H1 (cell line): Measurements from ENCODE around the gene CNPY4. TPM values are rescaled to one million over a fixed set of nuclear protein-coding genes. Genes with fewer than 3 reads are reported as not detected.

Experiments used
- CTCF ChIA-PET: fragments of 300-600 bp; sonication (Branson Sonifier 250); formaldehyde crosslinking; loops from one replicate; lab custom pipeline; 2021; ENCODE audit not compliant: partially characterized antibody; lab: Charles Lee
- POLR2A ChIA-PET: fragments of 300-600 bp; sonication (Branson Sonifier 250); formaldehyde crosslinking; loops from one replicate; lab custom pipeline; 2021; ENCODE audit warnings: inconsistent platforms; ENCODE audit not compliant: partially characterized antibody; lab: Charles Lee
- DNase-seq, 2 experiments: peaks; one replicate each; pipeline versions ENCODE4 v3.0.0 to v3.0.0-alpha.2; 2010 to 2022; ENCODE audit warnings: low spot score in 2 of 2, low read depth in 1 of 2, mixed read lengths in 1 of 2
- FAIRE-seq: peaks from 2 replicates; lab custom pipeline; 2011; peaks lifted over from hg19 to GRCh38; lab: Jason Lieb, UNC
- H2AFZ ChIP-seq: 2 replicates; pipeline ENCODE4 v1.8.1; 2012; ENCODE audit warnings: low read length, inconsistent platforms
- H2AK5ac ChIP-seq: 2 replicates; pipeline ENCODE4 v1.6.1; 2013; ENCODE audit warnings: low read depth, low read length
- H2BK120ac ChIP-seq: replicated peaks from 2 replicates; pipeline ENCODE3; 2013; ENCODE audit warnings: low read depth, low read length, inconsistent platforms
- H2BK12ac ChIP-seq: 2 replicates; pipeline ENCODE4 v1.6.1; 2013; ENCODE audit warnings: low read depth, low read length
- H2BK15ac ChIP-seq: 2 replicates; pipeline ENCODE4 v1.6.1; 2013; ENCODE audit warnings: low read length
- H2BK20ac ChIP-seq: 2 replicates; pipeline ENCODE4 v1.6.1; 2013; ENCODE audit warnings: low read length
- H2BK5ac ChIP-seq: 2 replicates; pipeline ENCODE4 v1.6.1; 2013; ENCODE audit warnings: low read depth, low read length
- H3K14ac ChIP-seq: 2 replicates; pipeline ENCODE4 v1.6.1; 2013; ENCODE audit warnings: inconsistent platforms; ENCODE audit not compliant: insufficient read length
- H3K18ac ChIP-seq: 2 replicates; pipeline ENCODE4 v1.6.1; 2013; ENCODE audit warnings: low read length; ENCODE audit errors: extremely low read depth
- H3K23ac ChIP-seq: 2 replicates; pipeline ENCODE4 v1.6.1; 2013; ENCODE audit warnings: inconsistent platforms; ENCODE audit not compliant: insufficient read length
- H3K23me2 ChIP-seq: 2 replicates; pipeline ENCODE4 v1.6.1; 2013; ENCODE audit warnings: low read depth, low read length
- H3K27ac ChIP-seq: 2 replicates; pipeline ENCODE4 v1.6.1; 2011; ENCODE audit warnings: low read depth, low read length, inconsistent platforms
- H3K27me3 ChIP-seq, 4 experiments: replicated peaks in 1 of 4; 1 replicate in 1 of 4; 2 replicates in 3 of 4; pipeline versions ENCODE4 v1.6.1 to v1.8.1; 2011 to 2013; ENCODE audit warnings: low read length in 3 of 4, mild to moderate bottlenecking in 3 of 4, inconsistent platforms in 2 of 4, mixed read lengths in 2 of 4, moderate library complexity in 1 of 4; ENCODE audit not compliant: control insufficient read depth in 3 of 4, insufficient read depth in 3 of 4; ENCODE audit errors: extremely low read depth in 1 of 4
- H3K36me3 ChIP-seq, 4 experiments: 2 replicates each; pipeline versions ENCODE4 v1.6.1 to v1.8.1; 2011 to 2013; ENCODE audit warnings: mild to moderate bottlenecking in 4 of 4, low read length in 3 of 4, moderate library complexity in 2 of 4, control low read depth in 1 of 4, inconsistent platforms in 1 of 4; ENCODE audit not compliant: insufficient read depth in 4 of 4, control insufficient read depth in 2 of 4
- H3K4ac ChIP-seq: replicated peaks from 2 replicates; pipeline ENCODE3; 2013; ENCODE audit warnings: low read length, low read depth, mixed read lengths, inconsistent platforms; ENCODE audit not compliant: insufficient read length
- H3K4me1 ChIP-seq, 4 experiments: replicated peaks in 1 of 4; 1 replicate in 1 of 4; 2 replicates in 3 of 4; pipeline versions ENCODE4 v1.6.1 to v1.8.1; 2011 to 2013; ENCODE audit warnings: low read length in 3 of 4, inconsistent platforms in 2 of 4, mixed read lengths in 1 of 4; ENCODE audit not compliant: insufficient read depth in 4 of 4, control insufficient read depth in 3 of 4
- H3K4me2 ChIP-seq, 2 experiments: 2 replicates each; pipeline versions ENCODE4 v1.6.1 to v1.8.1; 2011 to 2013; ENCODE audit warnings: low read depth in 2 of 2, low read length in 2 of 2, control low read depth in 1 of 2, inconsistent platforms in 1 of 2, mild to moderate bottlenecking in 1 of 2; ENCODE audit not compliant: insufficient read depth in 1 of 2
- H3K4me3 ChIP-seq, 4 experiments: fragments of 200-600, 300-600 bp in 1 of 4; sonication (generic), shearing (Covaris generic), sonication (Bioruptor Twin) in 1 of 4; 2 replicates each; pipeline versions ENCODE4 v1.5.1 to v1.8.1; 2011 to 2016; ENCODE audit warnings: low read length in 4 of 4, low read depth in 3 of 4, control low read depth in 2 of 4, inconsistent platforms in 2 of 4, mild to moderate bottlenecking in 2 of 4, mixed read lengths in 1 of 4, moderate library complexity in 1 of 4; ENCODE audit not compliant: insufficient read depth in 2 of 4; ENCODE audit errors: extremely low read depth in 1 of 4
- H3K56ac ChIP-seq: replicated peaks from 2 replicates; pipeline ENCODE3; 2013; ENCODE audit warnings: low read depth, mild to moderate bottlenecking, mixed read lengths, low read length, inconsistent platforms; ENCODE audit not compliant: insufficient read length
- H3K79me1 ChIP-seq: 2 replicates; pipeline ENCODE4 v1.6.1; 2013; ENCODE audit warnings: low read depth, low read length, control low read depth
- H3K79me2 ChIP-seq, 2 experiments: 2 replicates each; pipeline versions ENCODE4 v1.6.1 to v1.8.1; 2012 to 2013; ENCODE audit warnings: low read length in 2 of 2, mild to moderate bottlenecking in 2 of 2, inconsistent platforms in 1 of 2; ENCODE audit not compliant: insufficient read depth in 2 of 2, control insufficient read depth in 1 of 2
- H3K9ac ChIP-seq, 4 experiments: replicated peaks in 1 of 4; 1 replicate in 1 of 4; 2 replicates in 3 of 4; pipeline versions ENCODE4 v1.6.1 to v1.8.1; 2011 to 2013; ENCODE audit warnings: low read depth in 3 of 4, low read length in 3 of 4, control low read depth in 2 of 4, mild to moderate bottlenecking in 2 of 4, moderate library complexity in 2 of 4, inconsistent platforms in 1 of 4; ENCODE audit errors: extremely low read depth in 1 of 4
- H3K9me3 ChIP-seq, 2 experiments: 2 replicates each; pipeline versions ENCODE4 v1.6.1 to v1.8.1; 2012 to 2013; ENCODE audit warnings: mild to moderate bottlenecking in 2 of 2, moderate library complexity in 2 of 2, control low read depth in 1 of 2, inconsistent platforms in 1 of 2, low read depth in 1 of 2, low read length in 1 of 2, mixed read lengths in 1 of 2; ENCODE audit not compliant: insufficient read depth in 2 of 2
- H4K20me1 ChIP-seq, 2 experiments: replicated peaks in 1 of 2; 2 replicates each; pipeline versions ENCODE3 to v1.8.1; 2011 to 2013; ENCODE audit warnings: inconsistent platforms in 2 of 2, low read length in 2 of 2, mild to moderate bottlenecking in 1 of 2; ENCODE audit not compliant: insufficient read depth in 2 of 2, control insufficient read depth in 1 of 2
- H4K5ac ChIP-seq: 2 replicates; pipeline ENCODE4 v1.6.1; 2013; ENCODE audit warnings: low read length, low read depth, mixed read lengths, inconsistent platforms; ENCODE audit not compliant: insufficient read length
- H4K8ac ChIP-seq: 2 replicates; pipeline ENCODE4 v1.8.0; 2013; ENCODE audit warnings: mild to moderate bottlenecking, moderate library complexity, low read length, inconsistent platforms; ENCODE audit not compliant: insufficient read depth; ENCODE audit errors: extremely low read depth
- H4K91ac ChIP-seq: replicated peaks from 2 replicates; pipeline ENCODE3; 2013; ENCODE audit warnings: low read length, mixed read lengths, inconsistent platforms; ENCODE audit not compliant: insufficient read length
- ASH2L ChIP-seq: fragments of 200-600, 300-600 bp; sonication (generic); IDR thresholded peaks from one replicate; pipeline ENCODE4 v1.7.1; 2017; ENCODE audit warnings: low read length
- GABPA ChIP-seq: IDR thresholded peaks from 2 replicates; pipeline ENCODE4 v1.6.1; 2011; ENCODE audit warnings: mild to moderate bottlenecking, low read length, moderate library complexity, borderline replicate concordance; ENCODE audit not compliant: insufficient read depth
- GTF2F1 ChIP-seq: IDR thresholded peaks from 2 replicates; pipeline ENCODE4 v1.6.1; 2012; ENCODE audit warnings: low read depth, low read length, improper control_type of control experiment, borderline replicate concordance
- NRF1 ChIP-seq: IDR thresholded peaks from 2 replicates; pipeline ENCODE4 v1.6.1; 2011; ENCODE audit warnings: mild to moderate bottlenecking, low read depth, low read length, improper control_type of control experiment
- SP4 ChIP-seq: IDR thresholded peaks from 2 replicates; pipeline ENCODE4 v1.6.1; 2012; ENCODE audit warnings: low read length, inconsistent platforms
- WGBS, 2 experiments: shearing (Covaris generic) in 1 of 2; methylation state at CpG; one replicate each; pipeline versions ENCODE4 v1.1.6 to v1.1.7; 2013 to 2015; ENCODE audit warnings: low lambda C conversion rate in 2 of 2, mixed read lengths in 2 of 2, inconsistent platforms in 1 of 2, low coverage in 1 of 2, missing lambda C conversion rate in 1 of 2; ENCODE audit not compliant: insufficient replicate concordance in 2 of 2, insufficient coverage in 1 of 2, insufficient read length in 1 of 2; ENCODE audit errors: extremely low coverage in 1 of 2, missing lambda C conversion rate in 1 of 2; 5-methylcytosine and 5-hydroxymethylcytosine counted together
- polyA plus RNA-seq, 7 experiments: library from polyadenylated mRNA; depleted of rRNA in 3 of 7; stranded (reverse) in 5 of 7; unstranded in 2 of 7; fragments of >200 nt in 5 of 7; fragments of 200-250 nt in 2 of 7; gene quantifications; 1 replicate in 5 of 7; 2 replicates in 1 of 7; 4 replicates in 1 of 7; pipeline versions ENCODE4 v1.2.1 to v1.2.3, GENCODE V29; 2011 to 2013; ENCODE audit warnings: missing spikeins in 2 of 7, mixed read lengths in 2 of 7
- total RNA-seq: library from RNA; stranded (reverse); fragmentation: NEBNext Ultra II Directional; extraction: Animal tissue kit (Norgen Biotek cat#: 25700); gene quantifications from 2 replicates; pipeline ENCODE4 v1.2.1, GENCODE V29; 2021
- TF ChIP-seq, protein P1 (sequence below): IDR thresholded peaks from 2 replicates; pipeline ENCODE4 v1.6.1; 2011; ENCODE audit warnings: low read length, improper control_type of control experiment

The CNPY4 gene
- total and polyA plus RNA-seq, 2 of the 8 experiments (the other 6 are each of a cell fraction or from before 2014, with no cell fraction given) = 10.2 to 15.3 TPM

DNA sequence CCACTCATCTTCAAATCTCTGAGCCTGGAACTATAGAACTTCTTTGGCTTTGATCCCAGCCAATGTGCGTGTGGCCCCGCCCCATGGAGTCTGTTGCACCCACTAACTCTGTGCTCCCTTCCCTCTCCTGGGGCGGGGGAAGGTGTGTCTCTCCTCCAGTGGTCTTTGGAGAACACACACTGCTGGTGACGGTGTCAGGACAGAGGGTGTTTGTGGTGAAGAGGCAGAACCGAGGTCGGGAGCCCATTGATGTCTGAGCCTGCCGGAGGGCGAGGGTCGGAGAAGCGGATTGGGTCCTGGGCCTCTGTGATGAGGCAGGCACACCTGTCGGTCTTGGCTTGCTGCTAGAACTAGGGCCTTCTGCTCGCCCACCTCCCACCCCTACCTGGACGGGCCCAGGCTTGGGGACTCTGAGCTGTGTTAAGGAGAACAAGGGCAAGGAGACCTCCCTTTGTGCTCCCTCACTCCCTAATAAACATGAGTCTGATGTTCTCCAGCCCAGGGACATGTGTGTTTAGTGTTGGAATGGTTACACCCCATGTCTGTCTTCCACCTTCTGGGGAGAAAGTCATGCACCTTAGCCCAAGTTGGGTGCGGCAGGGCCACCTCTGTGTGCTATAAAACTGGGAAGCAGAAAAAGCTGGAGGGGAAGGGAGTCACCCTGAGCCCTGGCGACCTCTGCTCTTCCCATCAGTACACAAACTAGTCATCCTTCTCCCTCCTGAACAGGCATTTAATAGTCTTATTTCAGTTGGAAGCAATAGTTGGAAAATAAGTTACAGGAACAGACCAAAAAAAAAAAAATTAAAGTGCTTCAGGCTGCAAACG, 34.5 kb downstream of the CNPY4 start:
- Histone ChIP-seq H2BK5ac (no peak overlapping the region; the same call in 1 of the 2 replicates), H2BK12ac (no peak overlapping the region), H3K23me2 (peaks cover 9% of the 10 kb centered on the region), H4K91ac (no peak overlapping the region), H3K56ac (no peak overlapping the region), H3K23ac (no peak overlapping the region), H3K79me2 (peaks cover 0 to 12% of the 10 kb centered on the region in 2 experiments; a peak in 2 of 4 replicates), H3K18ac (no peak overlapping the region), H3K4me2 (no peak overlapping the region; a peak in 1 of 4 replicates), H2AFZ (no peak overlapping the region), H2BK120ac (no peak overlapping the region), H3K4ac (no peak overlapping the region), H3K4me3 (no peak overlapping the region), H4K8ac (no peak overlapping the region), H3K27me3 (no peaks in the 10 kb centered on the region), H2AK5ac (no peak overlapping the region), H2BK20ac (no peak overlapping the region), H3K36me3 (peaks cover 8 to 47% (median 26%) of the 10 kb centered on the region in 4 experiments), H3K9ac (0 out of 7 replicates have a peak overlapping the region, but pooled peaks of 1 of the 4 experiments have one; percentile 8), H4K5ac (no peak overlapping the region), H2BK15ac (no peak overlapping the region), H3K79me1 (no peaks in the 10 kb centered on the region; the same call in none of the 2 replicates), H3K14ac (no peak overlapping the region), H3K4me1 (peaks cover 0 to 12% (median 8%) of the 10 kb centered on the region in 4 experiments; a peak in 5 of 7 replicates), H3K9me3 (no peaks in the 10 kb centered on the region), H4K20me1 (peaks cover 14 to 32% of the 10 kb centered on the region in 2 experiments), H3K27ac (no peak overlapping the region)
- CTCF ChIA-PET = interaction anchor here (0.5 to 7.9 kb wide), 2 partner anchors 20 to 42 kb away, joined by 3 to 83 read pairs; no protein-coding TSS in a partner anchor
- TF ChIP-seq SP4 (no peak), NRF1 (no peak), ASH2L (no peak), GABPA (no peak), GTF2F1 (no peak)
- TF ChIP-seq, protein P1, sequence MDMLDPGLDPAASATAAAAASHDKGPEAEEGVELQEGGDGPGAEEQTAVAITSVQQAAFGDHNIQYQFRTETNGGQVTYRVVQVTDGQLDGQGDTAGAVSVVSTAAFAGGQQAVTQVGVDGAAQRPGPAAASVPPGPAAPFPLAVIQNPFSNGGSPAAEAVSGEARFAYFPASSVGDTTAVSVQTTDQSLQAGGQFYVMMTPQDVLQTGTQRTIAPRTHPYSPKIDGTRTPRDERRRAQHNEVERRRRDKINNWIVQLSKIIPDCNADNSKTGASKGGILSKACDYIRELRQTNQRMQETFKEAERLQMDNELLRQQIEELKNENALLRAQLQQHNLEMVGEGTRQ = no peak
- no peak for FAIRE-seq
- POLR2A ChIA-PET = interaction anchor here (0.9 to 9.9 kb wide), 6 partner anchors 14 to 59 kb away, joined by 3 to 145 read pairs (median 5); partner anchors contain the start of genes GAL3ST4 and MBLAC1
- WGBS, 2 experiments = 86% methylated on average over 16 of the region's 16 CpGs; no CpG with 5 or more reads in 1 of the 2 experiments
- DNase-seq = no peak
